Measurements from ENCODE around the gene TNFAIP2. TPM values are rescaled to one million over a fixed set of nuclear protein-coding genes. Genes with fewer than 3 reads are reported as not detected.

TNFAIP2 gene
- total RNA-seq, 1 experiment from 2014 or later, result 26.1 TPM

DNA sequence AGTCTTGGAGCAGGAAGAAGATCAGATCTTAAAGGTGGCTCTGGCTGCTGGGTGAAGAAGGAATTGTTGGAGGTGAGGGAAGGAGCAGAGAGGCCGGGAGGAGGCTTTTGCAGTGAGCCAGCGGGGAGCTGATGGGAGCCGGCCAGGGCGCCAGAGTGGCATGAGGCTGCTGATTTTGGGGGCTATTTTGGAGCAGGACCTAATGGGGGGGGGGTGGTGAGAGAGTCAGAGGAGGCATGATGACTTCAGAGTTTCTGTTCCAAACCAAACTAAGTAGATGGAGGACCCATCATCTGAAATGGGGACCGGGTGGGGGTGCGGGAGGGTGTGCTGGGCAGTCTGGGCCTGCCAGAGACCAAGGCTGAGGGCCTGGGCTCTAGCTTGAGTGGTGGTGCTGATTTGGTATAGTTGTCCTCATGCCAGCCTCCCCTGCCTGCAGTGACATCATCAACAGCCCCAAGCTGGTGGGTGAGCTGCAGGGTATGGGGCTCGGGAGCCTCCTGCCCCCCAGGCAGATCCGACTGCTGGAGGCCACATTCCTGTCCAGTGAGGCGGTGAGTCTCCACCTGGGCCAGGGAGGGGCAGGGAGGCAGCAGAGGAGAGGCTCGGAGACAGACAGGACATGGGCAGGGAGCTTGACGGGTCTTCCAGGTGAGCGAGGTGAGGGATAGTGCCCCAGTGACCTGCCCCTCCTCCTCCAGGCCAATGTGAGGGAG, 6.2 kb downstream of the TNFAIP2 start:
- in situ Hi-C loops (cut with HindIII; ENCODE audit: low sequenced_read_pairs), result no loop called here
- no peak for DNase-seq (ENCODE audit: low spot score)

DNA sequence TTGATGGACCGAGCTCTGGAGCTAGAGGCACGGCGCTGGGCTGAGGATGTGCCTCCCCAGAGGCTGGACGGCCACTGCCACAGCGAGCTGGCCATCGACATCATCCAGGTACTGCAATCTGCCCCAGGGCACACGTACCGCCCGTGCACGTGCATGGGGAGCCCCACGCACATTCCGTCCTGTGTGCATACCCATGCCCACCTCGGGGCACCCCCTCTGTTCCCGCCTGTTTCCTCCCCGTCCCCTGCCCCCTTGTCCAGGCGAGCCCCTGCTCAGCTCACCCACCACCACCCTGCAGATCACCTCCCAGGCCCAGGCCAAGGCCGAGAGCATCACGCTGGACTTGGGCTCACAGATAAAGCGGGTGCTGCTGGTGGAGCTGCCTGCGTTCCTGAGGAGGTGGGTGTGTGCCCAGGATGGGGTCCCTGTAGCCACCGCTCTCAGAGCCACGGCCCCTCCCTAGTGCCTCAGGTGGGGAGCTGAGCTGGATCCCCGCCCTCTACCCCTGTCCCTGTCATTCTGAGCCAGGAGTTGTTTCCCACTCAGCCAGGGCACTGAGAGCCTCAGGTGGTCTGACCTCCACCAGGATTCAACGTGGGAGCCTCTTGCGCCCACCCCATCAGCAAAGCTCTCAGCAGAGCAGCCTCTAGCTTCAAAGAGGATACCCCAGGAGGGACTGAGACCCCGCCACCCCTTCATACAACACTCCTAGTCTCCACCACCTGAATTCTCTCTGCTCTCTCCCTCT, 6.9 kb downstream of the TNFAIP2 start:
- in situ Hi-C loops (cut with HindIII; ENCODE audit: low sequenced_read_pairs), result no loop called here
- no peak for DNase-seq (ENCODE audit: low spot score)

DNA sequence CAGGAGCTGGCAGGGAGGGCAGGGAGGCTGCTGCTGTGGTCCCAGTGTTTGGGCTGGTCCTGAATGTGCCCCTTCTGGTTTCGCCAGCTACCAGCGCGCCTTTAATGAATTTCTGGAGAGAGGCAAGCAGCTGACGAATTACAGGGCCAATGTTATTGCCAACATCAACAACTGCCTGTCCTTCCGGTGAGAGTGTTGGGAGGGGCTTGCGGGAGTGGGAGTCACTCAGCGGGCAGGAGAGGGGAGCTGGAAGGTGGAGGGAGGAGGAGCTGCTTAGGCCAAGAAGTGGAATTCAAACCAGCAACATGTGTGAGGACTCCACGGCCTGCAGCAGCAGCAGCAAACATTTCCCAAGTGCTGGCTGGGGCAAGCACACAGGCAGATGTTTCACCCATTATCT, 7.7 kb downstream of the TNFAIP2 start:
- in situ Hi-C loops (cut with HindIII; ENCODE audit: low sequenced_read_pairs), result no loop called here
- DNase-seq (ENCODE audit: low spot score), result no peak

DNA sequence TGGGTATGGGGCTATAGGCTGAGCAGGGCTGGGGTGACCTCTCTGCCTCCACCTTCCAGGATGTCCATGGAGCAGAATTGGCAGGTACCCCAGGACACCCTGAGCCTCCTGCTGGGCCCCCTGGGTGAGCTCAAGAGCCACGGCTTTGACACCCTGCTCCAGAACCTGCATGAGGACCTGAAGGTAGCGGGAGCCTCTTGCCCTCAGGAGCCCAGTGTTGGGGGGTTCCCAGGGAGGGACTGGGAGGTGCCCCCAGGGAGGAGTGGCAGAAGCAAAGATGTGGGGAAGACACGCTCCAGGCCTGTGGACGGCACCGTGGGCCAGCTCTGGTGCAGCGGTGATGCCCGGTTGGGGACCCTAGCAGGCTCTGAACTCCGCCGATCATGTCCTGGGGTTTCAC, 8.3 kb downstream of the TNFAIP2 start:
- in situ Hi-C loops (cut with HindIII; ENCODE audit: low sequenced_read_pairs), result no loop called here
- no peak for DNase-seq (ENCODE audit: low spot score)

DNA sequence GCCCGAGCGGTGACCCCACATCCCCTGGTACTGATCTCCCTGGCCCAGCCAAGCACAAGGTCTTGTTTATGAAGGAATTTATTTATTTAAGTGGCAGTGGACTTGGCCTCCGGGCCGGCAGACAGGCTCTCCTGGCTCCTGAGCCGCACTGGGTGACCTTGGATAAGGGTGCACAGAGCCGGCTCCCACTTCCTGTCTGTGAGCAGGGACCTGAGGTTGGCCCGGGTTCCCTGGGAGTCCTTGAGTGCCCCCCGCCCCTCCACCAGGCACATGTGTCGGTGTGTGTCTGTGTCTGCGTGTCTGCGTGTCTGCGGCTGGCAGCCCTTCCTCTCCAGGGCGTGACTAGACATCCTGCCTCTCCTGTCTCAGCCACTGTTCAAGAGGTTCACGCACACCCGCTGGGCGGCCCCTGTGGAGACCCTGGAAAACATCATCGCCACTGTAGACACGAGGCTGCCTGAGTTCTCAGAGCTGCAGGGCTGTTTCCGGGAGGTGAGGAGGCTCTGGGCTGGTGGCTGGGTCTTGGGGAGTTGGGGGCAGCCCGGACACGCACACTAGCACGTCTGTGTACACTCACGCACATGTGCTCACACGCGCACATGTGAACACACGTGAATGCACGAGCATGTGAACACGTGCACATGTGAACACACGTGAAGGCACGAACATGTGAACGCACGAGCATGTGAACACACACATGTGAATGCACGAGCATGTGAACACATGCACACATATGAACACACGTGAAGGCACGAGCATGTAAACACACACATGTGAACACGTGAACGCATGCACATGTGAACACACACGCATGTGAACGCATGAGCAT, 9.3 kb downstream of the TNFAIP2 start:
- in situ Hi-C loops (cut with HindIII; ENCODE audit: low sequenced_read_pairs), result no loop called here

DNA sequence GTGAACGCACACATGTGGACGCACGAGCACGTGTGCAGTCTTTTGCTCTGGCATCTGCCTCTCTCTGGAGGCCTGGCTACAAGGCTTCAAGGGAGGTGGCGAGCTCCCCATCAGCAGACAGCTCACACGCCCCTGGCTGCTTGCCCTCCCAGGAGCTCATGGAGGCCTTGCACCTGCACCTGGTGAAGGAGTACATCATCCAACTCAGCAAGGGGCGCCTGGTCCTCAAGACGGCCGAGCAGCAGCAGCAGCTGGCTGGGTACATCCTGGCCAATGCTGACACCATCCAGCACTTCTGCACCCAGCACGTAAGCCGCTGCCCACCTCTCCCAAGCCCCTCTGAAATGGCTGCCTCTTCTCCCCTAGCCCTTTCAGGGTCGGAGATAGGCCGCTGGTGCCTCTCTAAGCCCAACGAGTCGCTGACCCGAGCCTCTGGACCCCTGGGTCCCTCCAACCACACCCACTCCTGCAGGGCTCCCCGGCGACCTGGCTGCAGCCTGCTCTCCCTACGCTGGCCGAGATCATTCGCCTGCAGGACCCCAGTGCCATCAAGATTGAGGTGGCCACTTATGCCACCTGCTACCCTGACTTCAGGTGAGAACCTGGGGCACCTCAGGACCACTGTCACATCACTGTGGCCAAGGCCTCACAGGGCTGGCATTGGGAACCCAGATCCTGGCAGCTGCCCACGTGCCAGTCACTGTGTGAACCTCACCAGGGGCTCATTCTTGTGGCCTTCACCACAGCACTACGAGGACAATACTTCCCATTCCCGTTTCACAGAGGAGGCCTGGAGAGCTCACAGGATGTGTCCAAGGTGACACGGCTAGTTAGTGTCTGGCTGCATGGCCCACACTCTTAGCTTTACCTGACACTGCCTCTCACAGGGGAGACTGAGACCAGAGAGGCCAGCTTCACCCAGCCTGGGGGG, 10.2 kb downstream of the TNFAIP2 start:
- no peak for DNase-seq (ENCODE audit: low spot score)
- in situ Hi-C loops (cut with HindIII; ENCODE audit: low sequenced_read_pairs), result no loop called here

More for the DNA sequence above, 9.3 kb downstream of the TNFAIP2 start:
- no peak for DNase-seq (ENCODE audit: low spot score)

DNA sequence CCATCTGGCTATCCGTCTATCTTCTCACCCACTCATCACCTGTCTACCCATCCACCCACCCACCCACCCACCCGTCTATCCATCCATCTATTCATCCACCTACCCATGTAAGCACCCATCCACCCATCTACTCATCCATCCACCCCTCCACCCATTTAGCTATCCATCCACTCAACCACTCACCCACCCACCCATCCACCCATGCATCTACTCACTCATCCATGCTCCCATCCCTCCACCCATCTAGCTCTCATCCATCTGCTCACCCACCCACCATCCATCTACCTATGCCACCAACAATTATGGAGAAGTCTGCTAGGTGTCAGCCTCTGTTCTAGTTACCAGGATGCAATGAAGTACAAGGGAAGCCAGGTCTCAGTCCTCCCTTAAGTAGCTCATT, 11.1 kb downstream of the TNFAIP2 start:
- DNase-seq (ENCODE audit: low spot score), result no peak
- in situ Hi-C loops (cut with HindIII; ENCODE audit: low sequenced_read_pairs), result no loop called here

DNA sequence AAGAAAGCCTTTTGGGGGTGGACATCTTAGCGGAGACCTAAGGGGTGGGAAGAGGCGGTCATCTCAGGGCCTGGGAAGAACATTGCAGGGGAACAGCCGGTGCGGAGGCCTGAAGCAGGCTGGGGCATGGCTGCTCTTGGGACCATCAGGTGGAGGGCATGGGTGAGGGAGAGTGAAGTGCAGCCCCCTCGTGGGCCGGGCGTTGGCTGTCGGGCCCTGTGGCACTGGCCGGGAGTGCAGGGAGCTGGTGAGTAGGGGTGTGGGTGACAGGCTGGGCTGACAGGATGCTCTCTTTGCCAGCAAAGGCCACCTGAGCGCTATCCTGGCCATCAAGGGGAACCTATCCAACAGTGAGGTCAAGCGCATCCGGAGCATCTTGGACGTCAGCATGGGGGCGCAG, 11.7 kb downstream of the TNFAIP2 start:
- in situ Hi-C loops (cut with HindIII; ENCODE audit: low sequenced_read_pairs), result no loop called here
- DNase-seq (ENCODE audit: low spot score), result no peak

DNA sequence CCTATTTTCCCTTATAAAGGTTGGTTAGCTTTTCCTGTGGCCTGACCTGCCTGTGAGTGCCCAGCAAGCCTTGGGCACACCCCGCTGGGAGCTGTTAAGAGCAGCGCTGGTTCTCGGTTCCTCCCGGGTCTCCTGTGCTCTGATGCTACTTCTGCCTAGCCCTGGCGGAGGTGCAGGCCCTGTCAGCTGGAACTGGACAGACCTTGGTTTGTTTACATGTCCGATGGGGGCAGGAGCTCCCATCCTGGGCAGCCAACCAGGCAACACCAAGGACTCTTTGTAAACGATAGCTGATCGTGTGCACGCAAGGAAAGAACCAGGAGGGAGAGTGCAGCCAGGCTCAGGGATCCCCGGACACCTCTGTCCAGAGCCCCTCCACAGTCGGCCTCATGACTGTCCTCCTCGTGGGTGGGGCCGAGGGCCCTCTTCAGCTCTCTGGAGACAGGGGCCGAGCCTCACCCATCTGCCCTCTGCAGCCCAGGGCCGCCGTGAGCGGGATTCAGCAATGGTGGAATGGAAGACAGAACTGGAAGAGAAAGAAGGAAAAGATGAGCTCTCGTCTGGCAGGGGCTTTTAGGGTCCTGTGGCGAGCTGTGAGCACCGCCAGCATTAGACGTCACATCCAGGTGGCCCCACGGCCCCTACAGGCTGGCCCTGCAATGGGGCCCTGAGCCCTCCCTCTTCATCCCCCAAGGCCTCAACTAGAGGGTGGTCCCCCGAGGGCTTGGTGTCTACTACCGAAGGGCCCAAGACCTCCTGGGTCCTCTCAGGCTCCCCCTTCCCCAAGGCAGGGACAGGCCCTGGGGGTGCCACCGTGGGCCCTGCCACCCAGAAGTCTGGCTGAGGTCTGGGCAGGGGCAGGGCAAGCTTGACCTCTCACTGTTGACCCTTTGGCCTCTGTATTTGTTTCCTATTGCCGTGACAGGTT, 12.3 kb downstream of the TNFAIP2 start:
- no peak for DNase-seq (ENCODE audit: low spot score)
- in situ Hi-C loops (cut with HindIII; ENCODE audit: low sequenced_read_pairs), result no loop called here

DNA sequence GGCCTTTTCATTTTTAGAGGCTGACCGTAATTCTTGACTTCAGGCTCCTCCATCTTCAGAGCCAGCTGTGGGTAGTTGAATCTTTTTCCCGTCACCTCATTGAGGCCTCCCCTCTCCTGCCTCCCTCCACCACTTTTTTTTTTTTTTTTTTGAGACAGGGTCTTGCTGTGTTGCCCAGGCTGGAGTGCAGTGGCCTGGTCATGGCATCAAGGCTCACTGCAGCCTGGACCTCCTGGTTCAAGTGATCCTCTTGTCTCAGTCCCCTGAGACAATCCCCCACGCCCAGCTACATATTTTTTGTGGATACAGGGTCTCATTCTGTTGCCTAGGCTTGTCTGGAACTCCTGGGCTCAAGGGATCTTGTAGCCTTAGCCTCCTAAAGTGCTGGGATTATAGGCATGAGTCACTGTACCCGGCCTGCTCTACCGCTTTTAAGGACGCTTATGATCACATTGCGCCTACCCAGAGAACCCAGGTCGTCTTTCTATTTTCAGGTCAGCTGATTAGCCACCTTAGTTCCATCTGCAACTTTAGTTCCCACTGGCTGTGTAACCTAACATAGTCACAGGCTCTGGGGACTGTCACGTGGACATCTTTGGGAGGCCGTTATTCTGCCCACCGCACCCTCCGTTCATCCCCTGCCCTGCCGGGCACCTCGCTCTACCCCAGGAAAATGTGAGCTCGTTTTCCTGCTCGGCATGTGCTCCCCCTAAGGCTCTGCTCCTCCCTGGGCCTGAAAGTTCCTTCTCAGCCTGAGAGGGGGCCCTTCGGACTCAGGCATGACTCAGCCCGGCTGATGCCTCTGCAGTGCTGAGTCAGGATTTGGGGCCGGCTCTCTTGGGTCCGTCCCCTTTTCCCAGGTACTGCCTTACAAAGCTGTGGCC, 13.4 kb downstream of the TNFAIP2 start:
- no peak for DNase-seq (ENCODE audit: low spot score)
- in situ Hi-C loops (cut with HindIII; ENCODE audit: low sequenced_read_pairs), result no loop called here

DNA sequence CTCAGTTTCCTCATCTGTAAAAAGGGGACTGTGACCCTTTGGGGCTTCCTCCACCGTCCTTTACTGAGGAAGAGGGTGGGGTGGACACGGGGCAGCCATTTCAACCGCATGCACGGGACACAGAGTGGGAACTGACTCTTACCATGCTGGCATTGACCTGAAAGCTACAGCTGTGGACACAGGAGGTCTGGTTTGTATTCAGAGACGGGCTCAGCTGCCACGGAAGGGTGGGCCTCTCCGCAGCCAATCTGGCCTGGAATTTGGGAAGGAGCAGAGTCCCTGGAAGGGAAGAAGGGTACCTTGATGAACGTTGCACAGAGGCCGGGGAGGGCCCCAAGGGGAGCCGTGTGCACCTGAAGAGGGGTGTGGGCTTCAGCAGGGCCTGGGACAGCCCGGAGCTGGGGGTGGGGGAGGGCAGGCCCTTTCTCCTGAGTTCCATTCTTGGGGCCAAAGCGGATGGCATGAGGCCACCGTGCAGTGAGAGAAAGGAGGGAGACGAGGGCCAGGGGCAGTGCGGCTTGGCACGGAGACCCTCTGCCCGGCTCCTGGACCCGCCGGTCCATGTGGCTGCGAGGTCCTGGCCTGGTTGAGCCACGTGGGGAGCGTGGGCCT, 14.5 kb downstream of the TNFAIP2 start:
- no peak for DNase-seq (ENCODE audit: low spot score)
- in situ Hi-C loops (cut with HindIII; ENCODE audit: low sequenced_read_pairs), result no loop called here

DNA sequence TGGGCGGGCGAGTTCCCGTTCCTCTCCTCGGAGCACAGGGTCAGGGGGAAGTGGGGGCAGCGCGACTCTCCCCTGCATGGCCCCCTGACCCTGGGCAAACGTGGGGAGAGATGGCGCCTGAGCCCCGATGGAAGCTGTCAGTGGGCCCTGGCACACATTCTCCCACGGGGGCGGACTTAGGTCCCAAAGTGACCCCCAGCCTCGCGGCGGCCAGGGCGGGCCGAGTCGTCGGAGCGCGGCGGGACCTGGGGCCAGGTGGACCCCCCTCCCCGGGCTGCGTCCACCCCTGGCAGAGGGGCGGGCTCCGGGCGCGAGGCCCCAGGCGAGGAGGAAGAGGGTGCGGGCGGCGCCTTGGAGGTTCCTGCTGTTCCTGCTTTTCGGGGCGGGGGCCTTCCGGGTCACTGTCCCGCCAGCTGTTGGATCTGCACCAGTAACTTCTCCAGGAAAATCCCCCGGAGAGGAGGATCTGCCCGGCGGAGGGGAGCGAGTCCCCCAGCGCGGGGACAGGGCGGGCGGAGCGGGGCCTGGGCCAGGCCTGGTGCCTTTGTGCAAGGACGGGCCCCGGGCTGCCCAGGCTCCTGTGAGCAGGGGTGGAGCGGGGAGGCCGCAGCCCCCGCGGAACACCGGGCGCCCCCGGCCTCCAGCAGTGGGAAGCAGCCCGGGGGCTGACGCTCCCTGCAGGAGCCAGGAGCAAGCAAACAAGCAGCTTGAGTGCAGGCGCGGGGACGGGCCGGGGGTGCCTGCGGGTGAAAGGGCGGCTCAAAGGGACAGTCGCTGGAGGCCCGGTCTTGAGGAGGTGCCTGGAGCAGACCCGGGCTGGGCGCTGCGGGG, 15.3 kb downstream of the TNFAIP2 start:
- no peak for DNase-seq (ENCODE audit: low spot score)
- in situ Hi-C loops (cut with HindIII; ENCODE audit: low sequenced_read_pairs), result no loop called here

DNA sequence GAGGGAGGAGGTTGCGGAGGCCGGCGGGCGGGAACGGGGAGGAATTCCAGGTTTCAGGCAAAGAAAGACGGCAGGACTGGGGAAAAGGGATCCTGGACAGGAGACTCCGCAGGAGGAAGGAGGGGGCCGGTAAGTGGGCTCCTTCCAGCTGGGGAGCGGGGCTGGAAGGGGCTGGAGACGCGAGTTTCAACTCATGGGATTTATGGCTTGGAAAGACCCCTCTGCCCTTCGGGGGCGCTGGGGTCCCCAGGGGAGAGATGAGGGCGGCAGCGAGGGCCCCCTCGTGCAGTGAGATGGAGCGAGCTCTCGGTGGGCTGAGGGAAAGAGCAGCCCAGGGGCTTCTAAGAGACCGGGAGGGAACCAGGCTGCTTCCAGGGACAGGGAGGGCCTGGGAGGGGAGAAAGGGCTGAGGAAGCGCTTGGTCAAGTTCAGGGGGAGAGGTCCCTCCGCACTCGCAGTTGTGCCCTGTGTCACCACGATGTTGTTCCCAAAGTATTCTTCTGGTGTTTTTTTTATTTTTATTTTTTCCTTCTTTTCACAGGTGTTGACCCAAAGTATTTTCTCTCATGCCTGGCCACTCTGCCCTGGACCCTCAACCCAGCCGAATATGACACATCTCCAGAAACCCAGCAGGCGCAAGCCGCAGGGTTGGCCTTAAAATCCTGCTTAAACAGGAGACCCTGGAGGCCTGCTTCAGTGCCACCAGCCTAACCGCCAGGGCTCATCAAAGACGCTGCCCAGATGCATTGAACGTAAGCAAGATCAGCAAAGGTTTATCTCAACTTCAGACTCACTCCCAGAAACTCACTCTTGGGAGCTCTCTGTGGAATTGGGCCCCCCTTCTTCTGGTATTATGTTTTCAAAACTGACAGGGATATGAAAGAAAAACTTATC, 16.1 kb downstream of the TNFAIP2 start:
- DNase-seq (ENCODE audit: low spot score), result no peak
- in situ Hi-C loops (cut with HindIII; ENCODE audit: low sequenced_read_pairs), result no loop called here

DNA sequence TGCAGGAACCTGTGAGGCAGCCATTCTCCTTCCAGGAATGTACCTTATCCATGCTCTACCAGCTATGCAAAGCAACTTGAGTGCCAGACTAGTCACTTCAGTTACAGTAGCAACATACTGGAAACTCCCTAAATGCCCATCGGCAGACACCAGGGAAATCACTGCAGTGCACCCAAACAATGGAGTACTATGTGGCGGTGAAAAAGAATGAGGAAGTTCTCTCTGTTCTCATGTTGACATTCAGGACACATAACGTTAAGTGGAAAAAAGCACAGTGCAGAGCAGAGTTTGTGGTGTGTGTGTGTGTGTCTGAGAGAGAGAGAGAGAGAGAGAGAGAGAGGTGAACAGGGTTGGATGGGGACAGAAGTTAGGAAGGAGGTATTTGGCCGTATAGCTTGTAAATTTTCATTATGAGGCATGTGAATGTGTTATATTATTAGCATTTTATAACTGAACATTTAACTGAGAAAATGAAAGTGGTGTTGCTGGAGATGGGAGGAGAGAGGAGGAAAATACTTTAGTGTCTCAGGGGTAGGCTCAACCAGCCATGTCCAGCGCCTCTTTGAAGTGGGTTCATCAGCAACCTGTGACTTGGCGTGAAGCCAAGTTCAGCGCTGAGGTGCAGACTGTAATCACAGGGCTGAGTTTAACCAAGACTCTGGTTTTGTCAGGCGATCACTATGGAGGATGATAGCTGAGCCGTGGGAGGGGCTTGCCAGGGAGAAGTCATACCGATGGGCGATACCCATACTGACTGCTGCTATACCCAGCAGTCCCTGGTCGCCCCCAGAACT, 17.3 kb downstream of the TNFAIP2 start:
- in situ Hi-C loops (cut with HindIII; ENCODE audit: low sequenced_read_pairs), result no loop called here
- DNase-seq (ENCODE audit: low spot score), result no peak
